ENCODE results near the gene PLCH1.

GRCh38 chr3:155688481-155688880 lies 56.4 kb downstream of the PLCH1 start:
- TF ChIP-seq, protein P1, sequence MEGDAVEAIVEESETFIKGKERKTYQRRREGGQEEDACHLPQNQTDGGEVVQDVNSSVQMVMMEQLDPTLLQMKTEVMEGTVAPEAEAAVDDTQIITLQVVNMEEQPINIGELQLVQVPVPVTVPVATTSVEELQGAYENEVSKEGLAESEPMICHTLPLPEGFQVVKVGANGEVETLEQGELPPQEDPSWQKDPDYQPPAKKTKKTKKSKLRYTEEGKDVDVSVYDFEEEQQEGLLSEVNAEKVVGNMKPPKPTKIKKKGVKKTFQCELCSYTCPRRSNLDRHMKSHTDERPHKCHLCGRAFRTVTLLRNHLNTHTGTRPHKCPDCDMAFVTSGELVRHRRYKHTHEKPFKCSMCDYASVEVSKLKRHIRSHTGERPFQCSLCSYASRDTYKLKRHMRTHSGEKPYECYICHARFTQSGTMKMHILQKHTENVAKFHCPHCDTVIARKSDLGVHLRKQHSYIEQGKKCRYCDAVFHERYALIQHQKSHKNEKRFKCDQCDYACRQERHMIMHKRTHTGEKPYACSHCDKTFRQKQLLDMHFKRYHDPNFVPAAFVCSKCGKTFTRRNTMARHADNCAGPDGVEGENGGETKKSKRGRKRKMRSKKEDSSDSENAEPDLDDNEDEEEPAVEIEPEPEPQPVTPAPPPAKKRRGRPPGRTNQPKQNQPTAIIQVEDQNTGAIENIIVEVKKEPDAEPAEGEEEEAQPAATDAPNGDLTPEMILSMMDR (IDR thresholded peaks at IDR 0.05): no peak
- no peak for TF ChIP-seq POLR2A (IDR thresholded peaks at IDR 0.05)

Data from uterus (tissue), 2 donors.